GM19397 (cell line): ENCODE results near the gene CORO7.

ENCODE experiments used
- ATAC-seq: cut with Tn5 transposase; IDR thresholded peaks from one replicate; pipeline ENCODE4 v1.9.1; 2021; ENCODE audit warnings: mild to moderate bottlenecking, moderate library complexity; ENCODE audit not compliant: unreplicated experiment

CORO7 gene

GRCh38 chr16:4385789-4386450 is 30.5 kb downstream of the CORO7 start:
- ATAC-seq, result no peak

GRCh38 chr16:4385066-4385788 is 31.2 kb downstream of the CORO7 start:
- no peak for ATAC-seq

- no peak for ATAC-seq
Measured at GRCh38 chr16:4384509-4384942, 31.9 kb downstream of the CORO7 start.

GRCh38 chr16:4383591-4384444 is 32.6 kb downstream of the CORO7 start:
- no peak for ATAC-seq

- ATAC-seq, result no peak
Measured at GRCh38 chr16:4382795-4383357, 33.5 kb downstream of the CORO7 start.

- no peak for ATAC-seq
Measured at GRCh38 chr16:4381935-4382794, 34.2 kb downstream of the CORO7 start.

- ATAC-seq, result no peak
Measured at GRCh38 chr16:4381072-4381934, 35.1 kb downstream of the CORO7 start.

DNA sequence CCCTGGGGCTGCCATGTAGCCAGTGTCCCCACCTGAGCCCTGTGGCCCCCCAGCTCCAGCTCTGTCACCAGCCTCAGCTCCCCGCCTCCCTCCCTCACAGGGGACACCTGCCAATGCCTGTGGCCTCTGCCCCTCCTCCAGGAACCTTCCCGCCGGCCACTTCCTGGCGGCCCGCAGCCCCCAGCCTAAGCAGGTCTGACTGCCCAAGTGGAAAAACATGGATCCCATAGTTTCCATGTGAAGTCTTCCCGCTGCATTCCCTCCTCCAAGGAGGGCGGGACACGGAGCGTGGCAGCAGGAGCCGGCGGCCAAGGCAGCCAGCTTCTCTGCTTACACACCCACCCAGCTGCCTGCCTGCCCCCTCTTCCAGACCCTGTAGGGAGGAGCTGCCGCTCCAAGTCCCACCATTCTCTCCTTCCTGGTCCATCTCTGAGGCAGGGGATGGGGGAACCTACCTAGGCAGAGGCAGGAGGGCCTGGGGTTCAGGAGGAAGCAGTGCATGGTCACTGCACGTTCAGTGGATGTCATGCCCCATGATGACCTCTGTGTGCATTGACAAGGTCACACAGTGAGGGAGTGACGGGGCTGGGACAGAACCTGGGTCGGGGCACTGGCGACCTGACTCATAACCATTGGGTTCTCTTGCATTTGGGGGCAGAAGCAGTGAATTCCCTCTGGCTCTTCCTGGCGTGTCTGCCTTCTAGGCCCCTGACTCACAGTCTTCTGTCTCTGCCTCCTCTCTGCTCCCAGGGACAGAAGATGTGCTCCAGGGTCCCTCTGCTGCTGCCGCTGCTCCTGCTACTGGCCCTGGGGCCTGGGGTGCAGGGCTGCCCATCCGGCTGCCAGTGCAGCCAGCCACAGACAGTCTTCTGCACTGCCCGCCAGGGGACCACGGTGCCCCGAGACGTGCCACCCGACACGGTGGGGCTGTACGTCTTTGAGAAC is 36.0 kb downstream of the CORO7 start:
- ATAC-seq, result no peak

DNA sequence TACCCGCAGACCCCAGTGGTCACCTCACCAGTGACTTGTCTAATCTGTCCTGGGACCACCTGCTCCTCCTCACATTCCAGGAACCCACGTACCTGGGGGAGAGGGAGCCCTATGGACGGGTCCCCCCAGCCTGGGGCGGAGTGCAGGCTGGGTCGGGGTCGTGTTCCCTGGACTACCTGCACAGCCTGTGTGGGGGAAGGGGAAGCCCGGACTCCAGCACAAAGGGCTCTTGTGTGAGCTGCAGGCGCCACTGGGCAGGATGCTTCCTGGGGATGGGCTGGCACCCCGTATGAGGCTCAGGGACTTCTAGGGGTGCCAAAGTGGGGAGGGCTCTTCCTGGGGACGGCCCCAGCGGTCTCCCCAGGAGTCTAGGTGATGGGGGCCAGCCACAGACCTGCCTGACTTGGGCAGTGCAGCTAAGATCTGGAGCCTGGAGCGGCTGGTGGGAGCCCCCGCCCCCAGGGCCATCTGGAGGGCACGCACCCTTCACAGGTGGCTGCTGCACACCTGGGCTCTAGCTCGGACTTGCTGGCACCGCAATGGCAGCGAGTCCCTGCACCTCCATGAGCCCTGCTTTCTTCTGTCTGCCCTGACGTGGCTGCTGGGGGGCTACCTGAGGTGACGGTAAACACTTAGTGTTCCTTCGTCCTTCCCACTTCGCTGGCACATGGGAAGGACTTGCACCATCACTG is 37.3 kb downstream of the CORO7 start:
- ATAC-seq, result no peak

GRCh38 chr16:4378161-4378666 is 38.2 kb downstream of the CORO7 start:
- ATAC-seq, result no peak

DNA sequence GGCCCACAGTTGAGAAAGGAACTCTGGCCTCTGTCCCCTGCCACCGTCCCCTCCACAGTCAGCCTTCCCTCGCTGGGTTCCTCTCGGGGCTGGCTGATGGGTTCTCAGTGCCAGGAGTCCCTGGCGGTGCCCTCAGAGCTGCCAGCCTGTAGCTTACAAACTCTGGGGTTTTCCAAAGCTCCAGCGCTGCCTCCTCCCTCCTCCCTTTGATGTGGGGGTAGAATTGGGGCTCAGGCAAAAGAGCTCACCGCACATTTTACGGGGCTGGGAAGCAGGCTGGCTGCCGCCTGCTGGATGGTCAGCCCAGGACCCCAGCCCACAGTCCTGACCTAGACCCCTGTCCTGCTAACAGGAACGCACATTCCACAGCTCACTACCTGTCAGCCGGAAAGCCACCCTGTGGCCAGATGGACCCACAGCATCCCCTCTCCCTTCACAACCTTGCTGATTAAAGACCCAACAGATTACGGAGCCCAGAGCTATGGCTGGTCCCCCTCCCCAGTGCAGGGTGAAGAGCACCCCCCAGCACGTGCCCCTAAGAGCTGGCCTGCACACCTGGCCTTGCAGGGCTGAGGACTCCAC is 38.7 kb downstream of the CORO7 start:
- no peak for ATAC-seq

- no peak for ATAC-seq
Measured at GRCh38 chr16:4376893-4377572, 39.4 kb downstream of the CORO7 start.

GRCh38 chr16:4376126-4376892 is 40.1 kb downstream of the CORO7 start:
- no peak for ATAC-seq

DNA sequence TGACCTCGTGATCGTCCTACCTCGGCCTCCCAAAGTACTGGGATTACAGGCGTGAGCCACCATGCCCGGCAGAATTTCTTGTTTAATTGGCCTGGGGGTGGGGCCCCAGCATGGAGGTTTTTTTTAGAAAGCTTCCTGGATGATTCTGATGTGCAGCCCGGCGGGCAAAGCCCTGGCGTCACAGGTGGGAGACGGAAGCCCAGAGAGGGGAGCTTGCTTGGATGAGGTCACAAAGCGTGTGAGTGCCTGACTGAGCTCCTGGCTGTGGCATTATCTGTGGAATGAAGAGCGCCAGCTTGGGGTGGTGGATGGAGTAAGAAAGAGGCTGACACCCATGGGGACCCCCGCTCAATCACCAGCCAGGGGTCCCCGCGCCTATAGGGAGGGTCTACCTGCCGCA is 40.7 kb downstream of the CORO7 start:
- ATAC-seq, result no peak

- no peak for ATAC-seq
Measured at GRCh38 chr16:4373909-4374742, 42.3 kb downstream of the CORO7 start.
